Measurements from ENCODE around the gene CCDC28A.
"Not testable (repeated sequence)": the region's sequence is repeated elsewhere in the genome, so short reads cannot be mapped to it uniquely, and the experiment has no call there.

The CCDC28A gene

DNA sequence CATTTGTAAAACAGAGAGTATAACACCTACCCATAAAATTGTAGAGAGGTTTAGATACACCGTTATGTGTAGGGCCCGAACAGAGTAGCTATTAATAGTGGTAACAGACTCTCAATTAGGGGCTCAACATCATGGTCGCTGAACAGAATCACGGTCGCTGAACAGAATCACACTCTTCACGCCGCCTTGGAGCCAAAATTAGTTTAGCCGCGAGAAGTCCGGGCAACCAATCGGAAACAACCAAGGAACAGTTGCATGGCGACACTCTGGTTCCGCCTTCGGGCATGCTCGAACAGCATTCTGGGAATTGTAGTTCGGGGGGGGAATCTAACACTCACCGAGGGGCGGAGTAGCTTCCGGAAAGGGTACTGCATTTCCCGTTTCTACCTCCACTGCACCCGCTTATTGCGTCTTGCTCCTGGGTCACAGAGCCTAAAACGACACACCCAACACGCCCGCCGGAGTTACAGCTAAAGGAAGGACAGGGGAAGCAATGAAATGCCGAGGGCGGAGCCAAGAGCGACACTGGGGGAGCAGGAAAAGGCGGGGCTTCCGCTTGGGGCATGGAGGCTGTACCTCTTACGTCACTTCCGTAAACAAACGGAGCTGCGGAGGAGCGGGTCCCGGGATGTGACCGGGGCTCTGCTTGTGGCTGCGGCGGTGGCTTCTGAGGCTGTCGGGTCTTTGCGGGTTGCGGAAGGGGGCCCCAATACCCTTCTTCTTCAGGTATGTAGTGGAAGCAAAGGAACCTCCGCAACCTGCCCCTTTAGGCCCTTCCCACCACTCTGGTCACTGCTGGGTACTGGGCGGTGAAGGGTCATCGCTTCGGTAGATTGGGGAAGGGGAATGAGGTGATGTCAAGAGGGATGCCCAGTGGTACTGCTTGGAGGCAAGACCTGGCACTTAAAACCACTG lies at the start of gene CCDC28A:
CCDC28A (plus strand) TSS at position 593 of the 915 bp plus-strand sequence. CDS start 2,352 bp downstream, outside the sequence.
- FAIRE-seq = peak; percentile 93

DNA sequence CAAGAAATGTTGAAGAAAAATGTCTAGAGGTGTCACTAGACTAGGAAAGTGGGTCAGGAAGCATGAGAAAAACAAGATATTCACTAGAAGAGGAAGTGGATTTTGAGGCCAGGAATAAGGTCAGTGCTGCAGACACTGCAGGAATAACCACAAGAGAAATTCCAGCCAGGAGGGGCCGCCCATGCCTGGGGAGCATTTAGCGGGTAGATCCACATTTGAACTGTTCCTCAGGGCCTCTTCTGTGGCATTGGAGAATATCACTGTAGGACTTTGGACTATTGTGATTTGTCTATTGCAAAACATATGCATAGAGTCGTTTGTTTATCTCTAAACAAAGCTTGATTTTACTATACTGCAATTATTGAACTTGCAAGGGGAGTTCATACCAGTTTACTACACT lies 49.6 kb upstream of the CCDC28A start:
- FAIRE-seq = no peak

DNA sequence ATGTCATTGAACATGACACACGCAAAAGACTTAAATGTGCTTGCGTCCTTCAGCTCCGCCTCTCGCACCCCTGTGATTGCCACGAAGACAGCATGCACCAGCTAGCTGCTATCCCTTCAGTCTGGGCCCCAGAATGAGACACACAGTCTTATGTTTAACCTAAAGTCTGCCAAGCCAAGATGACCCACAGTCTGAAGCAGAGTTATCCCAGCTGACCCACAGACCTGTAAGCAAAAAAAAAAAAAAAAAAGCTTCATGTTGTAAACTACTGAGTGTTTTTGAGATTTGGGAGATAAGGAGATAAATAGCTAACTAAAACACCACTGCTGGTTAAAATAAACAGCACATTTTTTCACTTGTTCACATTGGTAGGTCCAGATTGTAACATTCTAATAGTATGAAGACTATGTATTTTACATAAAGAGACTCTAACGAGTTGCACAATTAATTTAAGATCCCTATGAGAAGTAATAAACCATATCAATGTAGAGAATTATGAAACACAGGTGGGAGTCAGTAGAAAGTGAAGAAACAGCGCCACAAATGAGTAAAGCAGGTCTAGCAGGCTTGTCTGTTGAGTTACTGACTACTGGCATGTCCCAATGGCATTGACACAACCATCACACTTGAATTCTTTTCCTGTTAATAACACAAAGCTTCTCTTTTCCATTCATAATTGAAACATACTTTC lies 47.4 kb upstream of the CCDC28A start:
- no peak for FAIRE-seq

DNA sequence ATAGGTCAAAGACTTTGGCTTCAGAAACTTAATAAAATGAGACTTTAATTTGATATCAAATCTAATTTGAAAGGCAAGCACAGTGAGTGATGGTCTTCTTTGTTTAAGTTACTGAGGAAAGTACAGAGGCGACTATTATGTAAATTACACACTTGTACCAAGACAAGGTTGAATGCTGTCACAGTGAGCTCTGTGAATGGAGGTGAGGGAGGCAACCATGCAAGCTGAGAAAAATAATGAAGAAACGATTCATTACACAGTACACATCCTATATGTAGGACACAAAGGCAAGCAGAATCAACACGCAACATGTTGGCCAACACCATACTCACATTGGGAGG lies 46.8 kb upstream of the CCDC28A start:
- FAIRE-seq = no peak

DNA sequence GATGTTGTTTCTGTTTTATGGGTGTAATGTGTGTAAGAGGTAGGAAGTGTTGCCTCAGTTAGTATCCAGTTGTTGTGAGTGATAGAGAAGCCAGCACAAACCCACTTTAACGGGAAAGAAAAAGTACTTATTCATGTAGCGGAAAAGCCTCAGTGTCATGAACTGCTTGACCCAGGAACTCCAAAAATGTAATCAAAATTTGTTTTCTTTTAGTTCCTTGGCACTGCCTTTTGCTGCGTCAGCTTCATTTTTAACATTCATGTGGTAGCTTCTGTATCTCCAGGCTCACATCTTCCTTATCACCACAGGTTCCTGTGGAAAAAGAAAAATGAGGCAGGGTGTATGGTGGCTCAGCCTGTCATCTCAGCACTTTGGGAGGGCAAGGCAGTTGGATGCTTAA lies 46.4 kb upstream of the CCDC28A start:
- FAIRE-seq = no peak

DNA sequence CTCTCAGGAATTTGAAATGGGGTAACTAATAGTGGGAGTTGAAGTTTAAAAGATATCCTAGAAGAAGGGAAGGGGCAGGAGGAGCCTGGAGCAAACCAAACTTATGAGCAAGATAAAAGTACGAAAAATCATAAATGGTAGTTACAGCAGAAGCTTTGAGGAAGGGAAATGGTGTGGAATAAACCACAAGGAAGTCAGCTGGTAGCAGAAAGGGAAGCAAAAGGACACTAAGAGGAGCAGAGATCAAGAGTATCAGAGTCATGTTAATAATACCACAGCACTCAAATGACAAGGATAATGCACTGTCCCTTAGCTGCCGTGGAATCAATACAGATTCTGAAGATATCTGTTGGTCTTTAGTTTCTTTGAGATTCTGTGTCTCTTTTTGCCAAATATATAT lies 44.9 kb upstream of the CCDC28A start:
- FAIRE-seq = no peak

DNA sequence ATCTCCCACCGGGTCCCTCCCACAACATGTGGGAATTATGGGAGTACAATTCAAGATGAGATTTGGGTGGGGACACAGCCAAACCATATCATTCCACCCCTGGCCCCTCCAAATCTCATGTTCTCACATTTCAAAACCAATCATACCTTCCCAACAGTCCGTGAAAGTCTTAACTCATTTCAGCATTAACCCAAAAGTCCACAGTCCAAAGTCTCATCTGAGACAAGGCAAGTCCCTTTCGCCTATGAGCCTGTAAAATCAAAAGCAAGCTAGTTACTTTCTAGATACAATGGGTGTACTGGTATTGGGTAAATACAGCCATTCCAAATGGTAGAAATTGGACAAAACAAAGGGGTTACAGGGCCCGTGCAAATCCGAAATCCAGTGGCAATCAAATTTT lies 43.5 kb upstream of the CCDC28A start:
- not testable (repeated sequence) for FAIRE-seq

DNA sequence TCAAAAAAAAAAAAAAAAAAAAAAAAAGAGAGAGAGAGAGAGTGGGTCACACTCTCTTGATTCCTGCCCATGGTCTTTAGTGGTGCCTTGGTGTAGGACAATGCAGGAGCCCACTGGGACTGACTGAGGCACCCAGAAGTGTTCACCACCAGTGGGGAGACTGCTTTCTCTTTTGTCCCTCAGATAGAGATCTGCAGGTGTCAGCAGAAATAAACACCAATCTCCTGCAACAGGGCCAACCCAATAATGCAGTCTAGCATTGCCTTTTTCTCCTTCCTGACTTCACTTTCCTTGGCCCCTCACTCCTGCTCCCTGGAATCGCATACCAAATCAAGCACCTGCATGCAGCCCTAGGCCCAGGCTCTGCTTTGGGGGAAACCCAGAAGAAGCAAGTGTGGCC lies 39.0 kb upstream of the CCDC28A start:
- no peak for FAIRE-seq

DNA sequence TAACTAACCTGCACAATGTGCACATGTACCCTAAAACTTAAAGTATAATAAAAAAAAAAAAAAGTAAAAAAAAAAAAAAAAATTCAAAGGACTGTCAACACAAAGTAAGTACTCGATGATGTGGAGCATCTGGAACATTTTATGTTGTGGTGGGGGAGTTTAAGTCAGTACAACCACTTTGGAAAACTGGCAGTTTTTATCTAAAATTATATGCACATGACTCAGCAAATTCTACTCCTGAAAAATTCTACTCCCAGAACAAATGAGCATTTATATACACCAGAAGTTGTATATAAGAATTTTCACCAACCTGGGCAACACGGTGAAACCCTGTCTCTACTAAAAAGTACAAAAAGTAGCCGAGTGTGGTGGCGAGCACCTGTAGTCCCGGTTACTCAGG lies 36.9 kb upstream of the CCDC28A start:
- FAIRE-seq = no peak

DNA sequence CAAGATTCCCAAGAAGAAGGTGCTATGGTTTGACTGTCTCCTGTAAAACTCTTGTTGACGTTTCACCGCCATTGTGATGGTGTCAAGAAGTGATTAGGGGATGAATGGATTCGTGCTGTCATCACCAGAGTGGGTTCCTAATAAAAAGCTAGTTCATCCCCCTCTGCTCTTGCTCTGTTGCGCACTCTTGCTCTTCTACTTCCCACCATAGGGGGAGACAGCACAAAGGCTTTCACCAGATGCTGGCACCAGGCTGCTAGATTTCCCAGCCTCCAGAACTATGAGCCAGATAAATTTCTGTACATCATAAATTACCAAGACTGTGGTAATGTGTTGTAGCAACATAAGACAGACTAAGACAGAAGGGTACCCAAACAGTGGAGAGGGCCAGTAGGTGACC lies 21.6 kb upstream of the CCDC28A start:
- no peak for FAIRE-seq

DNA sequence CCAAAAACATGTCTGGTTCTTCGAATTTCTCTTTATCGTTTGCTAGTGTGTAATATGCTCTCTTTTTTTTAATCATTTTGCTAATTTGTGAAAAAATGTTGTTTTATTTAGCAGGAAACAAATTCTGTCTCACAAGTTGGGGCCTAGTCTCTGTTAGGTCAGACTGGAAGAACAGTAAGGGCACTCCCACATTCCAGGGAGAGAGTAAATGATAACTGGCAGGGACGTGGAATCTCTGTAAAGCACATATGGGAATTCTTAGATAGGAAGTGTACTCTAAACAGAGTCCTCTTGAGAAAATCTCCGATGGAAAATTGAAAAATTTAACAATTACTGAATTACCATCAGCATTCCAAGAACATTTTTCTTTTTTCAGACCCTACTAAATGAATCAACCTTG lies 16.4 kb upstream of the CCDC28A start:
- FAIRE-seq = no peak

DNA sequence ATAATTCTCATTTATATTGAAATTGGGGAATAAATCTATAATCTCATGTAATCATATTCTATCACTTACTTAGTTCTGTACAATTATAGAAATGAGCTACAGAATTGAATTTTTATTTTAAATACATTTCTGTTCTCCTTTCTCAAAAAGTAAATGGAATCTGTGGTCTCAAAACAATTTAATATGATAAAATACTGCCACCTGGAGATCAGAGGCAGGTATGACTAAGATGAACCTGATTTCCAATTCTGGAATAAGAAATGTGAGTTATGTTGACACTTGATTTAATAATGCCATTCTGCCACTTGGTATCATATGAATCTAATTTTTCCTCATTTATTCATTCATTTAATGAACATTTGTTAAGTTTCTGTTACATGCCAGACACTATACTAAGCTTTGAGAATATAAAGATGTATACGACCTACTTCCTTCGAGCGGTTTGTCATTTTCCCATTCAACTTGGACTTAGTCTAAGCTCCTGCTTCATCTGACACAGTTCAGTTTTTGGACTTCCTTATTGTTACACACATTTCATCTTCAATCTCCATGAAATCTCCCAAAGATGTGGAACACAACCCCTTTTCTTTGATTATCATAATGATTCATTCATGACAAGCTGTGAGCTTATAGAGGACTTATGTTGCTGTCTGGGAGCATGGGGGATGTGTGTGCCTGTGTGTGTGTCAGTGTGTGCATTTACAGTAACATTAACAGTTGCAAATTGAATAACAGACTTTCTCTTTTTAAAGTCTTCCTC lies 7.5 kb upstream of the CCDC28A start:
- FAIRE-seq = peak; percentile 95

DNA sequence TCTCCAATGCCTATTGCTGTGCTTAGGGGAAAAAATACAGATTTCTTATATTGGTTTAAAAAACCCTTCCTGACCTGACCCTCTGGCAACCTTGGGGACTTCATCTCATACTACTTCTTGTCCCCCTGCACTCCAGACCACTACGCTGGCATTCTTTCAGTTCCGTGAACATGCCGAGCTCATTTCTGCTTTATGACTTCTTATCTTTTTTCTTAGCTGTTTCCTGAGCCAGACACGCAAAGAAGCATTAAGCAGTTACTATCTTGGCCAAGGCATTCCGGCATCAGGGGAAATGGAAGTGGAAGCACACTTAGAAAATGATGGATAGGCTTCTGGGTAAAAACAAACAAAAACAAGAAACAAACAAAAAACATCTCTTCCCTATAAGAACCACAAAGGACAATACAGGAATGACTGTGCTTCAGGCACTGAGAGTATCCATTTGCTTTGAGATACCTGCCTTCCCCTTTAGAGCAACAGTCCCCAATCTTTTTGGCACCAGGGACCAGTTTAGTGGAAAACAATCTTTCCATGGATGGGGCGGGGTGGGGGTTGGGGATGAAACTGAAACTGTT lies 4.4 kb upstream of the CCDC28A start:
- FAIRE-seq = no peak

DNA sequence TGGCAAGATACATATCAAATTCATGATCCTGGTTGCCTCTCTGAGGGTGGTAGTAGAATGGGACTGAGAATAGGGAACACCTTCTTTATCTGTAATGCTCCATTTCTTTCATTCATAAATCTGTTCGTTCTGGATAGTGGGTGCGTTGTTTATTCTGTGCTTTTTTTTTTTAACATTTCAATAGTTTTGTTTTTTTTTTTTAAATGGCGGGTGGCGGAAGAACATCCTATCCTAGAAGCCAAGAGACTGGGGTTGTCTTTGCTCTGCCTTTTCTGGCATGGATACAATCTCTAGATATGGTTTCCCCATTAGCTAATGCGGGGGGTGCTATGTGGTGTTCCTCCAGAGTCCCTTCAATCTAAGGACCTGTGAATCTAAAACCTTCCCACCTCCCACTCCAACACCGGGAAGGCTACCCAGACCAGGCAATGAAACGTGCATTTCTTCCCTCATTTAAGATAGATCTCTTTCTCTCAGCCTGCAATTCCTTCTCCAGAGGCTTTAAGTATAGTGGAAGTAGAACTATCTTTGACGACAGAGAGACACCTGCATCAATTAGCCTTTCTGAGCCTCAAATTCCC lies 883 bp upstream of the CCDC28A start:
- FAIRE-seq = no peak

DNA sequence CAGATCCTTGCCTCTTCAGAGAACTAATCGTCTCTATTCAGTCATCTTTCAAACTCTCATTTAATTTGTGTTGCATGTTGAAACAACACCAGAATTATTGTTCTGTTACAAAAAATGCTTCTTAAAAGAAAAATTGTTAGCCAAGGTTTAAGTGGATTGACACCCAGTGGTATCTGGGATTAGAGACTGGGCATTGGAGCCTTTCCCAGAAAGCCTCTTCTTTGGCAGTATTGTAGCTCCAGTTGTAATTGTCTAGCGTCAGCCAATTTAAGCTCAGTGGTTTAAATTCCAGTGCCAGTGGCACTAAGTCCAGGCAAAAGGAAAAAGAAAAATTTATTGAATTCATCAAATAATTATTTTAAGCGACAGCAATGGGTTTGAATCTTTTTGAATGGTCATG lies 801 bp downstream of the CCDC28A start:
- no peak for FAIRE-seq

DNA sequence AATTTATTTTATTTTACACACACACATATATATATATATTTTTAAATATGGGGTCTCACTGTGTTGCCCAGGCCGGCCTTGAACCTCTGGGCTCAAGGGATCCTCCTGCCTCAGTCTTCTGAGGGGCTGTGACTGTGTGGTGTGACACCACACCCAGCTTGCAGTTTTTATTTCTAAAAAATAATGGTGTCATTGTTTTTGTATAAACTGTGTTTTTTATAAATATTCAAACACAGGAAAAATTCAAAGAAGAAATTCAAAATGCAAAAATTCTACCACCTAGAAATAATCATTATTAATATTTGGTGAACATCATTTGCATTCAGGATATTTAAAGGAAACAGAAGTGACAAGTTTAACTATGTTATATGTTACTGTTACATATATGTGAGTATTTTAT lies 3.1 kb downstream of the CCDC28A start:
- no peak for FAIRE-seq

DNA sequence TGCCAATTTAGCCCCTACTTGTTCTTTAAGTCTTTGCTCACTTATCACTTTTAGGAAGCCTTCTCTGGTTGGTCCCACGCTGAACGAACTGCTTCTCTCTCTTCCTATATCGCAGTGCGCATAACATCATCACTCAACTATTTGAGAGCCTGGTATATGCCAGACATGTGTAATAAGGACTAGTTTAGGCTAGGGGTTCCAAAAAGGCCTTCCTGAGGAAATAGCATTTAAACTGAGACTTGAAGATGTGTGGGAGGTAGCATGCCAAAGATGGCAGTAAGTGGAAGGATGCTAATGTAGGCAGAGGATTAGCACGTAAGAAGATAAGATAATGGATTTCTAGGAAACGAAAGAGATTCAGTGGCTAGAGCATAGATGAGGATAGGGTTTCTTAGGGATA lies 4.8 kb downstream of the CCDC28A start:
- no peak for FAIRE-seq

DNA sequence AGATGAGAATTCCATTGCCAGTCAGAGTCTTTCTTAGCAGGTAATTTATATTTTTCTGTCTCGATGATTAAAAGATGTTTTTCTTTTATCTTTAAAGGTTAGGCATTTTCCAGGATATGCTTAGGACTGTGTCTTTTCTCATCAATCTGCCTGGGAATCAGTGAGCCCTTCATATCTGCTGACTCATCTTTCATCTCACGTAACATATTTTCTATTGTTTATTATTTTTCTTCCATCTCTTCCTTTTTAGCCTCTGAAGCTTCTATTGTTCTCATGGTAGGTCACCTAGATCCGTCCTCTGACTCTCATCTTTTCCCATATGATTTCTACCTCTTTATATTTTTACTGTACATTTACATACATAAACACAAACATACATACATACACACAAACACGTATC lies 8.7 kb downstream of the CCDC28A start:
- FAIRE-seq = no peak

DNA sequence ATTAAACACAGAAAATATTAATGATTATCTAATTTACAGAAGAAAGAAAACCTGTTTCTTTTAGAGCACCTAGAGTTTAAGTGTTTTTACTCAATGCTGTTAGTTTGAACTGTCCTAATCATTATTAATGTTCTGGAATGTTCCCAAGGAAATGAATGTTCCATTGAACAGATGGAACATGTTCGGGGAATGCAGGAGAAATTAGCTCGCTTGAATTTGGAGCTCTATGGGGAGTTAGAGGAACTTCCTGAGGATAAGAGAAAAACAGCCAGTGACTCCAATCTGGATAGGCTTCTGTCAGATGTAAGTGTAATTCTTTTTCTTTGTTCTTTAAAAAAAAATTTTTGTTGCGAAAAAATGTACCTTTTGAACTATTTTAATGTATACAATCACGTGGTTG lies 11.5 kb downstream of the CCDC28A start:
- no peak for FAIRE-seq

DNA sequence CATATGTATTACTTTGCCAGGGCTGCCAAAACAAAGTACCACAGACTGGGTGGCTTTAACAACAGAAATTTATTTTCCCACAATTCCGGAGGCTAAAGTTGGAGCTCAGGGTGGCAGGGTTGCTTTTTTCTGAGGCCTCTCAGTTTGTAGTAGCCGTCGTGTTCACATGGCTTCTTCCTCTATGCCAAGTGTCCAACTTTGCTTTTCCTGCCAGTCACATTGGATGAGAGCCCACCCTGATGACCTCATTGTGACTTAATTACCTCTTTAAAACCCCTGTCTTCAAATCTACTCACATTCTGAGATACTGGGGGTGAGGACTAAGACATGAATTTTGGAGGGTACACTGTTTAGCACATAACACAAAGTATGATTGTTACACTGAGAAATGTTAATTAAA lies 12.4 kb downstream of the CCDC28A start:
- FAIRE-seq = no peak

DNA sequence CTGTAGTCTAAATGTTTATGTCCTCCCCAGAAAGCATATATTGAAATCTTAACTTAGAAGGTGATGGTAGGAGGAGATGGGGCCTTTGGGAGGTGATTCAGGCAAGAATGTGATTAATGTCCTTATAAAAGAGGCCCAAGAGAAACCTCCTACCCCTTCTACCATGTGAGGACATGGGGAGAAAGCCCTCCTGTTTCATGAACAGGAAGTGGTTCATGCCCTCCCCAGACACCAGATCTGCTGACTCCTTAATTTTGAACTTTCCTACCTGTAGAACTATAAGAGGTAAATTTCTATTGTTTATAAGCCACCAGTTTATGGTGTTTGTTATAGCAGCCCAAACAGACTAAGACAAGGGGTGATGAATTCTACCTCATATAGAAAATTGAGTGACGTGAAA lies 13.6 kb downstream of the CCDC28A start:
- FAIRE-seq = no peak

DNA sequence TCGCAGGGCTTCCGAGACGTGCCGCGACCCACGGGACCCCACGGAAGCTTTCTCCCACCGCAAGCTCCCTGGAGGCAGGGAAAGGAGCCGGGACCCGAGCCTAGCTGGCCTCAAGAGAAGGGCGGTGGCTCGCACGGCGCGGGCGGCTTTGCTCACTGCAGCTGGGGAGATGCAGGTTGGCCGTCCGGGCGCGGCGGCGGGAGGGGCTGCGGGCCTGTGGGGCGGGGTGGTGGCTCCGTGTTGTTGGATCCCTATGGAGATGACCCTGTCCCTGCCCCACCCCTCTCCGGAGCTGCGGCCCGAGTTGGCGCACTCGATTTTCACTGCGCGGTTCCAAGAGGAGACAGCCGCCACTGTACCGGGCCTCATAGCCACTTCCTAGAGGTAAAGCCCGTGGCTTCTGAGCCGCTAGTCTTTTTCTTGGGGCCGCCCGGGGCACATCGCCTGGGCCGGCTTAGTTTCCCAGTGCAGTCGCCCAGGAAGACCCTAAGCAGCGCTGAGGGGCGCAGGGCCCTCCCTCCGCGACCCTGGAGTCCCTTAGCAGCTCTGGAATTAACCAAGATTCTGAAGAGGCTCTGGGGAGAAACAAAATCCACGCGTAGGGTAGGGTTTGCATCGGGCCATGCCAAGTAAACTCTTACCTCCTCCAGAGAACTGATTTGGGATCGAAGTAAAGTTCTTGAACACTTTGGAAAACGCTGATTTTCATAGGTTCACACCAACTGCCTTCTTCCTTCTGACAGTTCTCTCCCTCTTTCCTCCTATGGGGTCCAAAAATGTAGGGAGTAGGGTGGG lies 22.4 kb downstream of the CCDC28A start, which contains the start of gene ECT2L:
ECT2L (plus strand) TSS at position 279 of the 795 bp plus-strand sequence. CDS start 17,188 bp downstream, outside the sequence.
- FAIRE-seq = no peak

Measured in endometrium (tissue), 2 donors.